ENCODE data around the gene CCR9. TPM values are rescaled to one million over a fixed set of nuclear protein-coding genes. Genes with fewer than 3 reads are reported as not detected.

CCR9 gene
- total RNA-seq, 1 experiment from 2014 or later = not detected

DNA sequence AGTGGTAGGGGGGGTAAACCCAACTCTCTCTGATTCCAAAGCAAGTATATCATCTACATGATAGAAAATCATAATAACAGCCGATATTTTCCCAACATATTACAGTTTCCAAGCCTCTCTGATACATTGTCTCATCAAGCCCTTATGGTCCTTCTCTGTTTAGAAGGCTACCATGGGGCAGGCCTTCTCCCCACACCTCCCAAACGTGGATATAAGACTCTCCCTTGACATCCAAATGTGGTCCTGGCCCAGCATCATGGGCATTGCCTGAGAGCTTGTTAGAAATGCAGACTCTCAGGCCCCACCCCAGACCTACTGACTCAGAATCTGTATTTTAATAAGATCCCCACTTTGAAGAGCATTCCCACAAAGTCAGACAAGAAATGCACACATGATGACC, 17.7 kb upstream of the CCR9 start:
- CTCF ChIA-PET = no interaction called here
- Histone ChIP-seq H3K4me3 (ENCODE audit: low read depth, low read length, poor library complexity, severe bottlenecking) (no peak overlapping the region), H3K27ac (ENCODE audit: low read depth, low read length, poor library complexity, severe bottlenecking) (no peak overlapping the region), H3K4me1 (ENCODE audit: insufficient read depth, low read length, poor library complexity, severe bottlenecking) (no peaks in the 10 kb centered on the region), H3K36me3 (ENCODE audit: insufficient read depth, low read length, poor library complexity, severe bottlenecking) (no peaks in the 10 kb centered on the region), H3K9me3 (ENCODE audit: low read depth, low read length, poor library complexity, severe bottlenecking) (no peaks in the 10 kb centered on the region), H3K27me3 (replicated peaks; ENCODE audit: insufficient read depth, low read depth, low read length, poor library complexity) (no peaks in the 10 kb centered on the region)
- no TSS peak for BruUV-seq (replicated peaks)
- DNase-seq (ENCODE audit: low spot score) = no peak
- POLR2A ChIA-PET (ENCODE audit: low non-redundant PET) = no interaction called here
- no peak for TF ChIP-seq EZH2 (IDR thresholded peaks at IDR 0.05; ENCODE audit: borderline replicate concordance, low read depth, low read length, poor library complexity, severe bottlenecking)
- TF ChIP-seq CTCF (conservative IDR thresholded peaks at IDR 0.05; ENCODE audit: low read depth, low read length) = no peak
- intact Hi-C loops (cut with micrococcal nuclease; ENCODE audit: unreplicated experiment) = no loop called here

- Histone ChIP-seq H3K36me3 (ENCODE audit: insufficient read depth, low read length, poor library complexity, severe bottlenecking) (no peaks in the 10 kb centered on the region), H3K27me3 (replicated peaks; ENCODE audit: insufficient read depth, low read depth, low read length, poor library complexity) (no peaks in the 10 kb centered on the region), H3K4me1 (ENCODE audit: insufficient read depth, low read length, poor library complexity, severe bottlenecking) (no peaks in the 10 kb centered on the region), H3K9me3 (ENCODE audit: low read depth, low read length, poor library complexity, severe bottlenecking) (no peaks in the 10 kb centered on the region), H3K27ac (ENCODE audit: low read depth, low read length, poor library complexity, severe bottlenecking) (no peak overlapping the region), H3K4me3 (ENCODE audit: low read depth, low read length, poor library complexity, severe bottlenecking) (no peak overlapping the region)
- TF ChIP-seq EZH2 (IDR thresholded peaks at IDR 0.05; ENCODE audit: borderline replicate concordance, low read depth, low read length, poor library complexity, severe bottlenecking) (no peak), CTCF (conservative IDR thresholded peaks at IDR 0.05; ENCODE audit: low read depth, low read length) (no peak)
- BruUV-seq (replicated peaks) = no TSS peak
- CTCF ChIA-PET = no interaction called here
- POLR2A ChIA-PET (ENCODE audit: low non-redundant PET) = no interaction called here
- intact Hi-C loops (cut with micrococcal nuclease; ENCODE audit: unreplicated experiment) = no loop called here
- no peak for DNase-seq (ENCODE audit: low spot score)
Observed at GRCh38 chr3:45869638-45870037, 16.7 kb upstream of the CCR9 start.

DNA sequence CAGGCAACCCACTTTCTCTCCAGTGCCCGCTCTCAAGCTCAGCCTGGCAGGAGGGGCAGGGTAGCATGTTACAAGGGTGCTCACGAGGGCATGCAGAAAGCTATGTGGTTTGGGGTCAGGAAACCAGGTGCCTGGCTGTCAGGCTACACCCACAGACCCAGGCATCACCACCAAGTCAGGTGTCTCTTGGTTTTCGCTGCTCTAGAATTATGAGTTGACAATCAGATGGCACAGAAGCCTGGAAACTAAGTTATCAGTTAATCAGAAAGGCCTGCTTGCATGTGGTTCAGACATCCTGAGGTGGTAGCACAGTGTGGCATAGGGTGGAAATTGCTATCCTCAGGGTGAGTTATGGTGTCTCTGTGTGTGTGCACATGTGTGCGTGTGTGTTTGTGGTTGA, 16.2 kb upstream of the CCR9 start:
- Histone ChIP-seq H3K27ac (ENCODE audit: low read depth, low read length, poor library complexity, severe bottlenecking) (no peak overlapping the region), H3K36me3 (ENCODE audit: insufficient read depth, low read length, poor library complexity, severe bottlenecking) (no peaks in the 10 kb centered on the region), H3K4me3 (ENCODE audit: low read depth, low read length, poor library complexity, severe bottlenecking) (no peak overlapping the region), H3K4me1 (ENCODE audit: insufficient read depth, low read length, poor library complexity, severe bottlenecking) (no peaks in the 10 kb centered on the region), H3K9me3 (ENCODE audit: low read depth, low read length, poor library complexity, severe bottlenecking) (no peaks in the 10 kb centered on the region), H3K27me3 (replicated peaks; ENCODE audit: insufficient read depth, low read depth, low read length, poor library complexity) (no peaks in the 10 kb centered on the region)
- TF ChIP-seq CTCF (conservative IDR thresholded peaks at IDR 0.05; ENCODE audit: low read depth, low read length) (no peak), EZH2 (IDR thresholded peaks at IDR 0.05; ENCODE audit: borderline replicate concordance, low read depth, low read length, poor library complexity, severe bottlenecking) (no peak)
- ChIA-PET POLR2A (ENCODE audit: low non-redundant PET) (no interaction called here), CTCF (no interaction called here)
- intact Hi-C loops (cut with micrococcal nuclease; ENCODE audit: unreplicated experiment) = no loop called here
- no TSS peak for BruUV-seq (replicated peaks)
- no peak for DNase-seq (ENCODE audit: low spot score)

Data from A673 (cell line).